HCT116 (cell line): ENCODE data around the gene PRKN. TPM values are rescaled to one million over a fixed set of nuclear protein-coding genes. Genes with fewer than 3 reads are reported as not detected.

Experiments
- ATAC-seq: fragments of 200-7000 bp; cut with Tn5 transposase; 2 replicates; pipeline ENCODE4 v1.9.1; 2020; ENCODE audit warnings: mild to moderate bottlenecking, moderate library complexity
- BruUV-seq: library from RNA; stranded (reverse); fragments of 400-500 nt; replicated peaks from 2 replicates; lab custom pipeline; 2021; lab: Mats Ljungman, UMichigan
- CTCF ChIA-PET: fragments of 300-600 bp; sonication (Branson Sonifier 250); formaldehyde crosslinking; loops from one replicate; lab custom pipeline; 2021; ENCODE audit warnings: antibody characterized with exemption; lab: Charles Lee
- POLR2A ChIA-PET: fragments of 300-600, 350-600 bp; sonication (Branson Sonifier 250); formaldehyde crosslinking; loops from one replicate; lab custom pipeline; 2021; ENCODE audit warnings: antibody characterized with exemption; lab: Charles Lee
- RAD21 ChIA-PET, 2 experiments: fragments of 300-600 bp; sonication (Branson Sonifier 250); formaldehyde crosslinking; loops; one replicate each; lab custom pipeline; 2023; ENCODE audit warnings: low total read pairs in 2 of 2; ENCODE audit not compliant: uncharacterized antibody in 2 of 2, unreplicated experiment in 2 of 2, low non-redundant PET in 1 of 2; lab: Charles Lee
- DNase-seq: peaks from one replicate; pipeline ENCODE4 v3.0.0-alpha.2; 2010; ENCODE audit warnings: low read depth, low spot score
- H2AFZ ChIP-seq: fragments of 200-600 bp; shearing (Covaris generic), sonication (generic); 2 replicates; pipeline ENCODE4 v1.6.1; 2017; ENCODE audit warnings: low read depth, mixed run types, mixed read lengths, antibody characterized with exemption, low read length; ENCODE audit not compliant: poor library complexity, severe bottlenecking
- H3K27ac ChIP-seq: 2 replicates; pipeline ENCODE4 v1.5.1; 2012; ENCODE audit warnings: low read depth, low read length
- H3K27me3 ChIP-seq: fragments of 200-600 bp; sonication (generic); 2 replicates; pipeline ENCODE4 v1.6.1; 2016; ENCODE audit warnings: mixed run types, low read length, mixed read lengths; ENCODE audit not compliant: insufficient read depth
- H3K36me3 ChIP-seq, 2 experiments: fragments of 200-500 bp in 1 of 2; fragments of 200-600 bp in 1 of 2; sonication (Bioruptor generic) in 1 of 2; sonication (generic) in 1 of 2; 2 replicates each; pipeline versions ENCODE4 v1.5.1 to v1.6.1; 2014 to 2016; ENCODE audit warnings: low read length in 2 of 2, inconsistent platforms in 1 of 2, mixed read lengths in 1 of 2, mixed run types in 1 of 2; ENCODE audit not compliant: insufficient read depth in 2 of 2, control insufficient read depth in 1 of 2
- H3K4me1 ChIP-seq, 2 experiments: fragments of 200-600 bp in 1 of 2; sonication (generic) in 1 of 2; 2 replicates each; pipeline versions ENCODE4 v1.5.1 to v1.6.1; 2012 to 2017; ENCODE audit warnings: low read length in 2 of 2, inconsistent platforms in 1 of 2, mild to moderate bottlenecking in 1 of 2, mixed read lengths in 1 of 2, mixed run types in 1 of 2, moderate library complexity in 1 of 2; ENCODE audit not compliant: insufficient read depth in 2 of 2, control insufficient read depth in 1 of 2
- H3K4me2 ChIP-seq: fragments of 200-600 bp; sonication (generic); 2 replicates; pipeline ENCODE4 v1.6.1; 2017; ENCODE audit warnings: mixed run types, low read length, mixed read lengths
- H3K4me3 ChIP-seq, 2 experiments: fragments of 200-600 bp in 1 of 2; sonication (generic) in 1 of 2; replicated peaks in 1 of 2; 2 replicates each; pipeline ENCODE4 v1.5.1; 2011 to 2016; ENCODE audit warnings: low read length in 2 of 2, control low read depth in 1 of 2, low read depth in 1 of 2, mild to moderate bottlenecking in 1 of 2, mixed read lengths in 1 of 2, mixed run types in 1 of 2
- H3K79me2 ChIP-seq: fragments of 200-600 bp; sonication (generic); 2 replicates; pipeline ENCODE4 v1.6.1; 2017; ENCODE audit warnings: mild to moderate bottlenecking, mixed run types, low read length, moderate library complexity, mixed read lengths; ENCODE audit not compliant: insufficient read depth
- H3K9ac ChIP-seq: fragments of 200-600 bp; sonication (generic); 2 replicates; pipeline ENCODE4 v1.6.1; 2016; ENCODE audit warnings: low read length, mixed read lengths
- H3K9me2 ChIP-seq: fragments of 200-600 bp; sonication (generic), shearing (Covaris generic); 2 replicates; pipeline ENCODE4 v1.6.1; 2017; ENCODE audit warnings: mixed run types, mild to moderate bottlenecking, moderate library complexity; ENCODE audit not compliant: insufficient read depth
- H3K9me3 ChIP-seq, 2 experiments: fragments of 200-500 bp in 1 of 2; fragments of 200-600 bp in 1 of 2; sonication (Bioruptor generic) in 1 of 2; sonication (generic) in 1 of 2; 2 replicates each; pipeline ENCODE4 v1.6.1; 2014 to 2017; ENCODE audit warnings: low read length in 2 of 2, mixed read lengths in 2 of 2, inconsistent platforms in 1 of 2, low read depth in 1 of 2, mild to moderate bottlenecking in 1 of 2, mixed run types in 1 of 2, moderate library complexity in 1 of 2; ENCODE audit not compliant: control insufficient read depth in 1 of 2, insufficient read depth in 1 of 2
- H4K20me1 ChIP-seq: fragments of 200-600 bp; sonication (generic), shearing (Covaris generic); 2 replicates; pipeline ENCODE4 v1.6.1; 2017; ENCODE audit warnings: mixed run types, mild to moderate bottlenecking, moderate library complexity; ENCODE audit not compliant: insufficient read depth
- CTCF ChIP-seq, 3 experiments: fragments of 200-600 bp in 1 of 3; sonication (generic) in 1 of 3; IDR thresholded peaks in 2 of 3; conservative IDR thresholded peaks in 1 of 3; 2 replicates each; pipeline ENCODE4 v1.5.1; 2012 to 2017; ENCODE audit warnings: low read depth in 2 of 3, low read length in 2 of 3, antibody characterized with exemption in 1 of 3, borderline replicate concordance in 1 of 3, control low read depth in 1 of 3, mild to moderate bottlenecking in 1 of 3, mixed read lengths in 1 of 3, mixed run types in 1 of 3, moderate library complexity in 1 of 3; ENCODE audit not compliant: insufficient read depth in 1 of 3
- ELF1 ChIP-seq: IDR thresholded peaks from 2 replicates; pipeline ENCODE4 v1.6.1; 2012; ENCODE audit warnings: low read depth, borderline replicate concordance
- EZH2 ChIP-seq: fragments of 200-600 bp; sonication (generic); IDR thresholded peaks from 2 replicates; pipeline ENCODE4 v1.6.1; 2017; ENCODE audit warnings: antibody characterized with exemption, mixed run types
- JUND ChIP-seq: IDR thresholded peaks from 2 replicates; pipeline ENCODE4 v1.6.1; 2012
- POLR2AphosphoS5 ChIP-seq: IDR thresholded peaks from 2 replicates; pipeline ENCODE4 v1.6.1; 2011; ENCODE audit warnings: mild to moderate bottlenecking, low read depth, low read length, moderate library complexity
- REST ChIP-seq: IDR thresholded peaks from 2 replicates; pipeline ENCODE4 v1.6.1; 2012; ENCODE audit warnings: low read depth
- TCF7L2 ChIP-seq: IDR thresholded peaks from 2 replicates; pipeline ENCODE4 v1.7.0; 2011; ENCODE audit warnings: borderline replicate concordance, inconsistent platforms; ENCODE audit not compliant: insufficient read depth, insufficient read length; ENCODE audit errors: extremely low read depth
- YY1 ChIP-seq: IDR thresholded peaks from 2 replicates; pipeline ENCODE4 v1.6.1; 2011; ENCODE audit warnings: low read length, low read depth, moderate library complexity, mild to moderate bottlenecking; ENCODE audit not compliant: insufficient replicate concordance; ENCODE audit errors: extremely low read depth
- ZBTB33 ChIP-seq: IDR thresholded peaks from 2 replicates; pipeline ENCODE4 v1.6.1; 2011; ENCODE audit warnings: mild to moderate bottlenecking, low read length, moderate library complexity; ENCODE audit not compliant: insufficient replicate concordance; ENCODE audit errors: extremely low read depth
- ZFX ChIP-seq: fragments of 450-650 bp; IDR thresholded peaks from 2 replicates; pipeline ENCODE4 v1.6.1; 2017
- ZNF274 ChIP-seq: fragments of 200-500 bp; sonication (Bioruptor generic); IDR thresholded peaks from 2 replicates; pipeline ENCODE4 v1.6.1; 2014; ENCODE audit warnings: mild to moderate bottlenecking, low read depth, low read length, inconsistent platforms
- intact Hi-C: fragments of 100-400 bp; cut with micrococcal nuclease; formaldehyde crosslinking; loops from 2 replicates; pipeline ENCODE4 v1.10.0; 2022
- total RNA-seq: library from RNA; stranded (reverse); gene quantifications from one replicate; pipeline ENCODE4 v1.2.1, GENCODE V29; 2021; ENCODE audit not compliant: unreplicated experiment

Gene PRKN
- total RNA-seq, 1 experiment from 2014 or later, result 2.6 TPM

GRCh38 chr6:161362266-161362665, 1365.3 kb downstream of the PRKN start:
- Histone ChIP-seq H3K4me1 (peaks cover 5 to 11% of the 10 kb centered on the region in 2 experiments; a peak in 3 of 4 replicates), H3K9me2 (no peaks in the 10 kb centered on the region), H3K4me2 (no peak overlapping the region), H4K20me1 (no peaks in the 10 kb centered on the region), H3K79me2 (no peaks in the 10 kb centered on the region), H3K36me3 (no peaks in the 10 kb centered on the region), H3K9ac (no peak overlapping the region), H3K4me3 (no peak overlapping the region), H3K27me3 (no peaks in the 10 kb centered on the region), H3K27ac (no peak overlapping the region), H3K9me3 (no peaks in the 10 kb centered on the region), H2AFZ (no peak overlapping the region)
- no peak for ATAC-seq
- CTCF ChIA-PET, result no interaction called here
- TF ChIP-seq ZFX (no peak), ZNF274 (no peak), ELF1 (no peak), EZH2 (no peak), ZBTB33 (no peak), POLR2AphosphoS5 (no peak), CTCF (IDR thresholded peaks at IDR 0.05 in 2 of 3, conservative IDR thresholded peaks at IDR 0.05 in 1 of 3; ENCODE audit: borderline replicate concordance in 1 of 3, insufficient read depth in 1 of 3, low read depth in 2 of 3, low read length in 2 of 3) (no peak), JUND (no peak), REST (no peak), YY1 (no peak), TCF7L2 (no peak)
- no TSS peak for BruUV-seq
- POLR2A ChIA-PET, result no interaction called here
- intact Hi-C loops, result no loop called here
- RAD21 ChIA-PET, result no interaction called here
- no peak for DNase-seq
